SH-SY5Y (cell line): ENCODE measurements around the gene JAGN1.

Experiments used
- GATA2 ChIP-seq: IDR thresholded peaks from 2 replicates; pipeline ENCODE4 v1.6.1; 2011; ENCODE audit warnings: mild to moderate bottlenecking, low read depth, low read length
- GATA3 ChIP-seq: IDR thresholded peaks from 2 replicates; pipeline ENCODE4 v1.6.1; 2011; ENCODE audit warnings: low read depth, mild to moderate bottlenecking, low read length, moderate library complexity

Gene JAGN1

GRCh38 chr3:9932843-9933560 is 42.6 kb downstream of the JAGN1 start:
- TF ChIP-seq GATA2 (no peak), GATA3 (no peak)

GRCh38 chr3:9933561-9934234 is 43.3 kb downstream of the JAGN1 start, which contains the start of gene CRELD1:
Gene CRELD1, plus strand, starts transcription at chr3:9933834. Its CDS starts 605 bp downstream, at chr3:9934439.
- no peak for TF ChIP-seq GATA2
- no peak for TF ChIP-seq GATA3

GRCh38 chr3:9934235-9934621 is 43.8 kb downstream of the JAGN1 start:
- no peak for TF ChIP-seq GATA2
- TF ChIP-seq GATA3 = no peak

GRCh38 chr3:9934993-9935392 is 44.6 kb downstream of the JAGN1 start:
- TF ChIP-seq GATA2 = no peak

- no peak for TF ChIP-seq GATA2
- no peak for TF ChIP-seq GATA3
These were observed 45.6 kb downstream of the JAGN1 start for GRCh38 chr3:9935966-9936510.

GRCh38 chr3:9937486-9938238 is 47.3 kb downstream of the JAGN1 start:
- TF ChIP-seq GATA3 = no peak
- TF ChIP-seq GATA2 = no peak

- no peak for TF ChIP-seq GATA2
- TF ChIP-seq GATA3 = no peak
These were observed 48.6 kb downstream of the JAGN1 start for GRCh38 chr3:9938966-9939365.

- TF ChIP-seq GATA3 = no peak
- TF ChIP-seq GATA2 = no peak
These were observed 50.3 kb downstream of the JAGN1 start for GRCh38 chr3:9940746-9941145.

- TF ChIP-seq GATA2 = no peak
- TF ChIP-seq GATA3 = no peak
These were observed 51.8 kb downstream of the JAGN1 start for GRCh38 chr3:9942164-9942563.

- no peak for TF ChIP-seq GATA3
- no peak for TF ChIP-seq GATA2
These were observed 52.7 kb downstream of the JAGN1 start for GRCh38 chr3:9942934-9943690.
